Testis (tissue), 2 donors: ENCODE results near the gene ZC3H10.

Source experiments
- CTCF ChIP-seq, 3 experiments: fragments of 450-650 bp in 2 of 3; fragments of 200-600 bp in 1 of 3; sonication (generic) in 1 of 3; IDR thresholded peaks; one replicate each; pipeline ENCODE4 v1.5.1; 2016 to 2019; ENCODE audit warnings: antibody characterized with exemption in 3 of 3, mild to moderate bottlenecking in 2 of 3, moderate library complexity in 1 of 3
- POLR2A ChIP-seq: fragments of 450-650 bp; IDR thresholded peaks from one replicate; pipeline ENCODE4 v1.6.1; 2017; ENCODE audit warnings: antibody characterized with exemption, mild to moderate bottlenecking, moderate library complexity

- TF ChIP-seq CTCF (IDR thresholded peaks at IDR 0.05), result peak in 1 of 3 experiments; percentile 36
- peak; percentile 85 for TF ChIP-seq POLR2A
Observed at GRCh38 chr12:56116267-56117081, 1.6 kb upstream of the ZC3H10 start, which contains the start of gene RPL41.
